ENCODE data around the gene CYP2F1.

Gene CYP2F1

GRCh38 chr19:41114132-41114531 lies at the start of gene CYP2F1:
CYP2F1 (plus strand) TSS chr19:41114432; CDS start chr19:41116189, 1,757 bp downstream.
- no peak for TF ChIP-seq Cebpa-rat (IDR thresholded peaks at IDR 0.05)
- Histone ChIP-seq H3K4me3 (no peak within 1 kb of the TSS), H3K27me3 (no peaks in the 10 kb centered on the region), H3K4me2 (no peak within 1 kb of the TSS), H3K36me3 (no peaks in the 10 kb centered on the region), H3K9ac (no peak within 1 kb of the TSS), H3K27ac (no peak within 1 kb of the TSS), H3K9me3 (no peaks in the 10 kb centered on the region), H4K20me1 (no peaks in the 10 kb centered on the region), H3K4me1 (peaks cover 24% of the 10 kb centered on the region)

GRCh38 chr19:41064974-41065569 lies 49.2 kb upstream of the CYP2F1 start:
- Histone ChIP-seq H3K27ac (no peak overlapping the region), H4K20me1 (no peaks in the 10 kb centered on the region), H3K4me1 (no peaks in the 10 kb centered on the region; the same call in 1 of the 2 replicates), H3K4me3 (no peak overlapping the region), H3K9me3 (no peaks in the 10 kb centered on the region), H3K27me3 (no peaks in the 10 kb centered on the region), H3K36me3 (no peaks in the 10 kb centered on the region), H3K9ac (no peak overlapping the region), H3K4me2 (no peak overlapping the region)
- no peak for TF ChIP-seq Cebpa-rat (IDR thresholded peaks at IDR 0.05)

DNA sequence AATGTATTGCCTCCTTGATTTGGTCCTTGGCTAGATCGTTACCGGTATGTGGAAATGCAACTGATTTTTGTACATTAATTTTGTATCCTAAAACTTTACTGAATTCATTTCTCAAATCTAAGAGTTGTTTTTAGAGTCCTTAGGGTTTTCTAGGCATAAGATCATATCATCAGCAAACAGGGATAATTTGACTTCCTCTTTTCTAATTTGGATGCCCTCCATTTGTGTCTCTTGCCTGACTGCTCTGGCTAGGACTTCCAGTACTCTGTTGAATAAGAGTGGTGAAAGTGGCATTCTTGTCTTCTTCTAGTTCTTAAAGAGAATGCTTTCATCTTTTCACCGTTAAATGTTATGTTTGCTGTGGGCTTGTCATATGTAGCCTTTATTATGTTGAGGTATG lies 37.9 kb upstream of the CYP2F1 start:
- Histone ChIP-seq H3K4me2 (no peak overlapping the region), H3K4me1 (no peaks in the 10 kb centered on the region), H3K36me3 (no peaks in the 10 kb centered on the region), H3K4me3 (no peak overlapping the region), H3K9me3 (0 out of 2 replicates have a peak, but pooled peaks cover 12% of the 10 kb centered on the region), H3K27ac (no peak overlapping the region), H4K20me1 (no peaks in the 10 kb centered on the region), H3K27me3 (no peaks in the 10 kb centered on the region), H3K9ac (no peak overlapping the region)
- TF ChIP-seq Cebpa-rat (IDR thresholded peaks at IDR 0.05) = no peak

GRCh38 chr19:41083516-41083915 lies 30.7 kb upstream of the CYP2F1 start:
- Histone ChIP-seq H3K27me3 (no peaks in the 10 kb centered on the region), H3K9me3 (0 out of 2 replicates have a peak, but pooled peaks cover 12% of the 10 kb centered on the region), H3K9ac (no peak overlapping the region), H3K27ac (no peak overlapping the region), H4K20me1 (no peaks in the 10 kb centered on the region), H3K36me3 (no peaks in the 10 kb centered on the region), H3K4me2 (no peak overlapping the region), H3K4me1 (no peaks in the 10 kb centered on the region), H3K4me3 (no peak overlapping the region)
- TF ChIP-seq Cebpa-rat (IDR thresholded peaks at IDR 0.05) = no peak

GRCh38 chr19:41085748-41086415 lies 28.4 kb upstream of the CYP2F1 start:
- TF ChIP-seq Cebpa-rat (IDR thresholded peaks at IDR 0.05) = no peak
- H3K27ac ChIP-seq = no peak overlapping the region

GRCh38 chr19:41088151-41088550 lies 26.1 kb upstream of the CYP2F1 start, which contains the start of gene CYP2A13:
CYP2A13 (plus strand) TSS chr19:41088451; CDS start chr19:41088472, 21 bp downstream.
- H3K4me2 ChIP-seq = no peak within 1 kb of the TSS
- no peaks in the 10 kb centered on the region for H3K27me3 ChIP-seq
- H3K4me1 ChIP-seq = no peaks in the 10 kb centered on the region
- H3K27ac ChIP-seq = no peak within 1 kb of the TSS
- H4K20me1 ChIP-seq = no peaks in the 10 kb centered on the region
- H3K9me3 ChIP-seq = no peaks in the 10 kb centered on the region
- no peak for TF ChIP-seq Cebpa-rat (IDR thresholded peaks at IDR 0.05)
- no peak within 1 kb of the TSS for H3K4me3 ChIP-seq
- no peak within 1 kb of the TSS for H3K9ac ChIP-seq
- no peaks in the 10 kb centered on the region for H3K36me3 ChIP-seq

More at GRCh38 chr19:41085748-41086415, 28.4 kb upstream of the CYP2F1 start:
- no peak overlapping the region for H3K4me3 ChIP-seq
- no peaks in the 10 kb centered on the region for H3K4me1 ChIP-seq
- no peaks in the 10 kb centered on the region for H3K36me3 ChIP-seq
- no peak overlapping the region for H3K9ac ChIP-seq
- H4K20me1 ChIP-seq = no peaks in the 10 kb centered on the region
- H3K27me3 ChIP-seq = no peaks in the 10 kb centered on the region
- no peaks in the 10 kb centered on the region for H3K9me3 ChIP-seq
- H3K4me2 ChIP-seq = no peak overlapping the region

GRCh38 chr19:41089959-41090358 lies 24.3 kb upstream of the CYP2F1 start:
- H3K4me3 ChIP-seq = no peak overlapping the region
- H3K4me1 ChIP-seq = no peaks in the 10 kb centered on the region
- H3K9ac ChIP-seq = no peak overlapping the region
- H3K36me3 ChIP-seq = no peaks in the 10 kb centered on the region
- no peaks in the 10 kb centered on the region for H4K20me1 ChIP-seq
- TF ChIP-seq Cebpa-rat (IDR thresholded peaks at IDR 0.05) = no peak
- no peak overlapping the region for H3K4me2 ChIP-seq
- H3K27me3 ChIP-seq = no peaks in the 10 kb centered on the region
- H3K27ac ChIP-seq = no peak overlapping the region
- no peaks in the 10 kb centered on the region for H3K9me3 ChIP-seq

GRCh38 chr19:41095703-41096102 lies 18.5 kb upstream of the CYP2F1 start:
- TF ChIP-seq Cebpa-rat (IDR thresholded peaks at IDR 0.05) = no peak
- H3K36me3 ChIP-seq = no peaks in the 10 kb centered on the region
- H3K4me2 ChIP-seq = no peak overlapping the region
- peaks cover 27% of the 10 kb centered on the region for H3K9me3 ChIP-seq
- no peak overlapping the region for H3K4me3 ChIP-seq
- H4K20me1 ChIP-seq = no peaks in the 10 kb centered on the region
- H3K27ac ChIP-seq = no peak overlapping the region
- no peaks in the 10 kb centered on the region for H3K27me3 ChIP-seq
- H3K9ac ChIP-seq = no peak overlapping the region
- no peaks in the 10 kb centered on the region for H3K4me1 ChIP-seq

DNA sequence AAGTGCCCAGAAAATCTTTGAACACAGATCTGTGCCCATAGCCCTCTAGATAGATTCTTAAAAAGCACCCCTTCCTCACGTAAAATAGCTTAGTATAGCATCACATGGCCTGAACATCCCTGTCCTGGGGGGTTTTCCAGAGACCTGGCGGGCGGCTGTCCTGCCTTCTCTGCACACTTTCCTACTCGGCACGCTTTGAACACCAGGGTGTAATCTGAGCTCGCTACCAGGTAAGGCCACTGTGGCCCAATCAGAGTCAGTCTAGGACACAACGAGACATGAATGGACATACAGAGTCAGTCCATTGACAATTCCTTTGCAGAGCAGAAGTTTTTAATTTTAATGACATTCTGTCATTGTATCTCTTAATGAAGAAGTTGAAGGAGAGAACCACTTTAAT lies 17.9 kb upstream of the CYP2F1 start:
- no peak for TF ChIP-seq Cebpa-rat (IDR thresholded peaks at IDR 0.05)
- Histone ChIP-seq H3K27ac (no peak overlapping the region), H4K20me1 (no peaks in the 10 kb centered on the region), H3K27me3 (no peaks in the 10 kb centered on the region), H3K36me3 (no peaks in the 10 kb centered on the region), H3K4me1 (no peaks in the 10 kb centered on the region), H3K9ac (no peak overlapping the region), H3K4me3 (no peak overlapping the region), H3K9me3 (peaks cover 27% of the 10 kb centered on the region), H3K4me2 (no peak overlapping the region)

DNA sequence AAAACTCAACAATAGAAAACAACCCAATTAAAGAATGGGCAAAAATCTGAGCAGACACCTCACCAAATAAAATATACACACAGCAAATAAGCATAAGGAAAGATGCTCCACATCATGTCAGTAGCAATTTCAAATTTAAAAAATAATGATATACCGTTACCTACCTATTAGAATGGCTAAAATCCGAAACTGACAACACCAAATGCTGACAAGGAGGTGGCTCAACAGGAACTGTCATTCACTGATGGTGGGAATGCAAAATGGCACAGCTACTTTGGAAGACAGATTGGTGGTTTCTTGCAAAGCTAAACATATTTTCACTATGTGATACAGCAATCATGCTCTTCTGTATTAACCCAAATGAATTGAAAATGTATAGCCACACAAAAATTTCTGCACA lies 16.9 kb upstream of the CYP2F1 start:
- Histone ChIP-seq H3K27ac (no peak overlapping the region), H3K36me3 (no peaks in the 10 kb centered on the region), H3K4me1 (no peaks in the 10 kb centered on the region), H3K27me3 (no peaks in the 10 kb centered on the region), H3K4me2 (no peak overlapping the region), H3K9me3 (peaks cover 31% of the 10 kb centered on the region), H3K4me3 (no peak overlapping the region), H3K9ac (no peak overlapping the region), H4K20me1 (no peaks in the 10 kb centered on the region)
- TF ChIP-seq Cebpa-rat (IDR thresholded peaks at IDR 0.05) = no peak

All from BLaER1 (cell line).